ENCODE data around the gene OSMR. TPM values are rescaled to one million over a fixed set of nuclear protein-coding genes. Genes with fewer than 3 reads are reported as not detected.
A peak's percentile ranks its signal among the peaks of the same experiment; 100 is the strongest.

Gene OSMR
- total and polyA plus RNA-seq, 2 of the 13 experiments (the other 11 are each of a cell fraction or from before 2014, with no cell fraction given), result 21.3 to 86.5 TPM

DNA sequence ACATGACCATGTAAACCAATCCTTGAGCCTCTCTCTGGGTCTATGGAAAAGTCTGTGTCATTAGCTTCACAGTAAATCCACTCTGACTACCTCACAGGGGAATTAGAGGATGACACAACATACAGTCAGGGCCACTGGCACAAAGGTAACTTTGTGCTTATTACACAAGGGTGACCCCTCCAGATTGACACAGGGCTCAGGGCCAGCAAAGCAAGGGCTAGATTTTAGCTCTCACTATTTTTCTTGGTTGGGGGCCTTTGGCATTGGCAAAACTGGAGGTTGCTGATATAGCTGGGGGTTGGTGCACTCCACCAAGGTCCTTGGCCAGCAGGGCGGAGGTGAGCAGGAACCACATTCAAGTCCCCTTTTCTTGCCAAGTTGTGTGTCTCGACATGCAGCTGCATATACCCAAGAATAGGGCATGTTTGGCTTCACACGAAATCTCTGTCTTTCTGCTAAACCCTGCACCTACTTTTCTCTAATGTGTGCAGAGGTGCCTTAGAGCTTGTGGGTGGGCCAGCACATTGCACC is 15.2 kb upstream of the OSMR start (continued):
- TF ChIP-seq, protein P1, sequence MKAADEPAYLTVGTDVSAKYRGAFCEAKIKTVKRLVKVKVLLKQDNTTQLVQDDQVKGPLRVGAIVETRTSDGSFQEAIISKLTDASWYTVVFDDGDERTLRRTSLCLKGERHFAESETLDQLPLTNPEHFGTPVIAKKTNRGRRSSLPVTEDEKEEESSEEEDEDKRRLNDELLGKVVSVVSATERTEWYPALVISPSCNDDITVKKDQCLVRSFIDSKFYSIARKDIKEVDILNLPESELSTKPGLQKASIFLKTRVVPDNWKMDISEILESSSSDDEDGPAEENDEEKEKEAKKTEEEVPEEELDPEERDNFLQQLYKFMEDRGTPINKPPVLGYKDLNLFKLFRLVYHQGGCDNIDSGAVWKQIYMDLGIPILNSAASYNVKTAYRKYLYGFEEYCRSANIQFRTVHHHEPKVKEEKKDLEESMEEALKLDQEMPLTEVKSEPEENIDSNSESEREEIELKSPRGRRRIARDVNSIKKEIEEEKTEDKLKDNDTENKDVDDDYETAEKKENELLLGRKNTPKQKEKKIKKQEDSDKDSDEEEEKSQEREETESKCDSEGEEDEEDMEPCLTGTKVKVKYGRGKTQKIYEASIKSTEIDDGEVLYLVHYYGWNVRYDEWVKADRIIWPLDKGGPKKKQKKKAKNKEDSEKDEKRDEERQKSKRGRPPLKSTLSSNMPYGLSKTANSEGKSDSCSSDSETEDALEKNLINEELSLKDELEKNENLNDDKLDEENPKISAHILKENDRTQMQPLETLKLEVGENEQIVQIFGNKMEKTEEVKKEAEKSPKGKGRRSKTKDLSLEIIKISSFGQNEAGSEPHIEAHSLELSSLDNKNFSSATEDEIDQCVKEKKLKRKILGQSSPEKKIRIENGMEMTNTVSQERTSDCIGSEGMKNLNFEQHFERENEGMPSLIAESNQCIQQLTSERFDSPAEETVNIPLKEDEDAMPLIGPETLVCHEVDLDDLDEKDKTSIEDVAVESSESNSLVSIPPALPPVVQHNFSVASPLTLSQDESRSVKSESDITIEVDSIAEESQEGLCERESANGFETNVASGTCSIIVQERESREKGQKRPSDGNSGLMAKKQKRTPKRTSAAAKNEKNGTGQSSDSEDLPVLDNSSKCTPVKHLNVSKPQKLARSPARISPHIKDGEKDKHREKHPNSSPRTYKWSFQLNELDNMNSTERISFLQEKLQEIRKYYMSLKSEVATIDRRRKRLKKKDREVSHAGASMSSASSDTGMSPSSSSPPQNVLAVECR (CRISPR knock-in tag; IDR thresholded peaks at IDR 0.05; ENCODE audit: borderline replicate concordance), result peak; percentile 46; the same call in 1 of the 2 replicates
- TF ChIP-seq, protein P2, sequence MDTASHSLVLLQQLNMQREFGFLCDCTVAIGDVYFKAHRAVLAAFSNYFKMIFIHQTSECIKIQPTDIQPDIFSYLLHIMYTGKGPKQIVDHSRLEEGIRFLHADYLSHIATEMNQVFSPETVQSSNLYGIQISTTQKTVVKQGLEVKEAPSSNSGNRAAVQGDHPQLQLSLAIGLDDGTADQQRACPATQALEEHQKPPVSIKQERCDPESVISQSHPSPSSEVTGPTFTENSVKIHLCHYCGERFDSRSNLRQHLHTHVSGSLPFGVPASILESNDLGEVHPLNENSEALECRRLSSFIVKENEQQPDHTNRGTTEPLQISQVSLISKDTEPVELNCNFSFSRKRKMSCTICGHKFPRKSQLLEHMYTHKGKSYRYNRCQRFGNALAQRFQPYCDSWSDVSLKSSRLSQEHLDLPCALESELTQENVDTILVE (CRISPR knock-in tag; IDR thresholded peaks at IDR 0.05), result peak; percentile 56; the same call in 1 of the 2 replicates
- TF ChIP-seq RXRB (CRISPR knock-in tag; IDR thresholded peaks at IDR 0.05; ENCODE audit: borderline replicate concordance), result peak; percentile 99

GRCh38 chr5:38831117-38831516 is 14.7 kb upstream of the OSMR start:
- CTCF ChIA-PET (ENCODE audit: low intra/inter-chr PET ratio, low total read pairs), result interaction anchor here (1.3 kb wide), 1 partner anchor 91 kb away, joined by 4 read pairs; no protein-coding TSS in a partner anchor
- intact Hi-C loops (cut with micrococcal nuclease; ENCODE audit: unreplicated experiment), result no loop called here
- WGBS (ENCODE audit: low lambda C conversion rate), result 57% methylated on average over 5 of the region's 5 CpGs
- no peak for TF ChIP-seq GABPB1 (CRISPR knock-in tag; IDR thresholded peaks at IDR 0.05)
- no peak for TF ChIP-seq RNF2 (conservative IDR thresholded peaks at IDR 0.05; ENCODE audit: low read depth)
- TF ChIP-seq ZBTB40 (IDR thresholded peaks at IDR 0.05), result no peak
- TF ChIP-seq ZBTB40 (CRISPR knock-in tag; IDR thresholded peaks at IDR 0.05), result no peak
- no peak for TF ChIP-seq PPARG (CRISPR knock-in tag; conservative IDR thresholded peaks at IDR 0.05)

More at GRCh38 chr5:38831117-38831516, 14.7 kb upstream of the OSMR start:
- in situ Hi-C loops (cut with HindIII; ENCODE audit: extremely low pct_ligation_motif_present, low pct_unique_long_range_greater_than_20kb), result no loop called here
- H4K20me1 ChIP-seq (ENCODE audit: insufficient read depth, low read length), result no peaks in the 10 kb centered on the region; the same call in 1 of the 2 replicates
- no peaks in the 10 kb centered on the region for H3K36me3 ChIP-seq (replicated peaks in 1 of 2; ENCODE audit: control insufficient read depth in 1 of 2, insufficient read depth in 2 of 2, low read length in 2 of 2)
- ATAC-seq (peak; percentile 18), DNase-seq (ENCODE audit: low spot score) (peak; percentile 15), FAIRE-seq (no peak)
- no peaks in the 10 kb centered on the region for H3K79me2 ChIP-seq (ENCODE audit: insufficient read depth, low read length)
- no peak overlapping the region for H3K4me3 ChIP-seq (replicated peaks in 1 of 3; ENCODE audit: insufficient read depth in 1 of 3, low read depth in 2 of 3, low read length in 3 of 3)
- no TSS peak for BruUV-seq (replicated peaks)
- peak overlapping the region; percentile 65 for H3K4me2 ChIP-seq (ENCODE audit: low read depth, low read length)
- no peak overlapping the region for H3K9ac ChIP-seq (ENCODE audit: insufficient read depth, low read depth, low read length)
- POLR2A ChIA-PET, result interaction anchor here (1.2 to 1.9 kb wide), 4 partner anchors 9 to 19 kb away, joined by 4 to 13 read pairs (median 7); partner anchors contain the start of gene OSMR
- no peaks in the 10 kb centered on the region for H3K9me3 ChIP-seq (ENCODE audit: low read length)
- H3K27ac ChIP-seq (ENCODE audit: extremely low read length, insufficient read depth, low read length), result peak overlapping the region; percentile 76
- H3K4me1 ChIP-seq (ENCODE audit: insufficient read depth, low read length), result peaks cover 42% of the 10 kb centered on the region
- H3K27me3 ChIP-seq (ENCODE audit: control insufficient read depth in 1 of 2, insufficient read depth in 2 of 2, low read length in 2 of 2), result no peaks in the 10 kb centered on the region
- no peak overlapping the region for H2AFZ ChIP-seq (ENCODE audit: low read length)
